GM12865 (cell line): Measurements from ENCODE around the gene DEPDC1B.
A peak's percentile ranks its signal among the peaks of the same experiment; 100 is the strongest.
"Not testable (repeated sequence)": the region's sequence is repeated elsewhere in the genome, so short reads cannot be mapped to it uniquely, and the experiment has no call there.

Experiments
- DNase-seq: peaks from one replicate; pipeline ENCODE4 v3.0.0; 2010; ENCODE audit warnings: low read depth
- H3K4me3 ChIP-seq: 2 replicates; pipeline ENCODE4 v1.5.1; 2011; ENCODE audit warnings: mild to moderate bottlenecking, low read depth, low read length, control low read depth
- TF ChIP-seq, protein P1 (sequence below): IDR thresholded peaks from 2 replicates; pipeline ENCODE4 v1.5.1; 2011; ENCODE audit warnings: low read length, control low read depth, low read depth, inconsistent platforms; ENCODE audit not compliant: insufficient read depth; ENCODE audit errors: missing control alignments

DEPDC1B gene

DNA sequence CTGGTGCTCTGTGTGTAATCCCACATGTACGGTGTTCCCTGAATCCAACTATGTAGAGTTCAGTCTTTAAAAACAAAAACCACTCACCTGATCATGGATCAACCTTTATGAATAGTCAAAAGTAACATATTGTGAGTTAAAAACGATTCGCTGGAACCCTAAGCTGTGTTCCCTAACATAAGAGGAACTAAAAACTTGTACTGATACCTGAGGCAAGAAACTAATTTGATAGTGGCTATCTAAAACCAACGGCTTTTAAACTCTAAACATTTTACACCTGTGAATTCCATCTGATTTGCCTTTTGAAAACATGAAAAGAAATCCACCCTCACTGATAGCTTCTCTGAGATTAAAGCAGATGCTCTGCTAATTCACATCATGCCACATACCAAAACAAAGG is 101.5 kb downstream of the DEPDC1B start:
- peak; percentile 35 for DNase-seq
- TF ChIP-seq, protein P1, sequence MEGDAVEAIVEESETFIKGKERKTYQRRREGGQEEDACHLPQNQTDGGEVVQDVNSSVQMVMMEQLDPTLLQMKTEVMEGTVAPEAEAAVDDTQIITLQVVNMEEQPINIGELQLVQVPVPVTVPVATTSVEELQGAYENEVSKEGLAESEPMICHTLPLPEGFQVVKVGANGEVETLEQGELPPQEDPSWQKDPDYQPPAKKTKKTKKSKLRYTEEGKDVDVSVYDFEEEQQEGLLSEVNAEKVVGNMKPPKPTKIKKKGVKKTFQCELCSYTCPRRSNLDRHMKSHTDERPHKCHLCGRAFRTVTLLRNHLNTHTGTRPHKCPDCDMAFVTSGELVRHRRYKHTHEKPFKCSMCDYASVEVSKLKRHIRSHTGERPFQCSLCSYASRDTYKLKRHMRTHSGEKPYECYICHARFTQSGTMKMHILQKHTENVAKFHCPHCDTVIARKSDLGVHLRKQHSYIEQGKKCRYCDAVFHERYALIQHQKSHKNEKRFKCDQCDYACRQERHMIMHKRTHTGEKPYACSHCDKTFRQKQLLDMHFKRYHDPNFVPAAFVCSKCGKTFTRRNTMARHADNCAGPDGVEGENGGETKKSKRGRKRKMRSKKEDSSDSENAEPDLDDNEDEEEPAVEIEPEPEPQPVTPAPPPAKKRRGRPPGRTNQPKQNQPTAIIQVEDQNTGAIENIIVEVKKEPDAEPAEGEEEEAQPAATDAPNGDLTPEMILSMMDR = no peak
- H3K4me3 ChIP-seq = no peak overlapping the region

DNA sequence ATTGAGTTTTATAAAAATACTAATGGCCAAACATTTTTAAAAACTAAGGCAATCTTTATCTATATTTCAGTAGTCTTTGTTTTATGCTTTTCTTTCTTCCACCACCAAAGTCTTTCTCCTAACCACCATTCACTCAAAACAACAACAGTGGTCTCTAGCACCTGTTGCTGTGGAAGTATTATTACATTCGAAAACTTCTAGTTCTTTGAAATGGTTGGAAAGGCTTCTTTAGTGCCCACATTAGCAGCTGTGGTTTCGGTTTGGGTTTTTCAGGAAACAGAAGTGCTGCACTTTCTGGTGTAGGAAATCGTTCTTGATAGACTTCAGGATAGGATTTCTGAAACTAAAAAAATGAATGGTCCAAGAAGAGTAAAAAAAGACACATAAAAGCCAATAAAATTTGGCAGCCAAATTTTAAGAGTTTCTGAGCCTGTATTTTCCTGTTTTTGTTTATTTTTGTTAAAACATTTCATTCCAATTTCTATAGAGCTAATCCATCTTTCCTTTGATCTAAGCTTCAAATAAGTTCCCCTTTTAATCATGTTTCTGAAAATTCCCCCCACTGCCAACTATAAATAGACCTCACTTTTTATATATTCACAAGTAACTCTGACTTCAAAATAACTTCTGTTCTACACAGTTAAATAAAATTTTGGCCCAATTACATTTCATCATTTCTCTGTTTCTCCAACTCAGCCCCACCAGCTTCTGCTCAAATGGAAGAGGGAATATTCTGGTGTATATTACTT is 102.2 kb downstream of the DEPDC1B start:
- DNase-seq = peak; percentile 76
- H3K4me3 ChIP-seq = no peak overlapping the region
- TF ChIP-seq, protein P1 = no peak

DNA sequence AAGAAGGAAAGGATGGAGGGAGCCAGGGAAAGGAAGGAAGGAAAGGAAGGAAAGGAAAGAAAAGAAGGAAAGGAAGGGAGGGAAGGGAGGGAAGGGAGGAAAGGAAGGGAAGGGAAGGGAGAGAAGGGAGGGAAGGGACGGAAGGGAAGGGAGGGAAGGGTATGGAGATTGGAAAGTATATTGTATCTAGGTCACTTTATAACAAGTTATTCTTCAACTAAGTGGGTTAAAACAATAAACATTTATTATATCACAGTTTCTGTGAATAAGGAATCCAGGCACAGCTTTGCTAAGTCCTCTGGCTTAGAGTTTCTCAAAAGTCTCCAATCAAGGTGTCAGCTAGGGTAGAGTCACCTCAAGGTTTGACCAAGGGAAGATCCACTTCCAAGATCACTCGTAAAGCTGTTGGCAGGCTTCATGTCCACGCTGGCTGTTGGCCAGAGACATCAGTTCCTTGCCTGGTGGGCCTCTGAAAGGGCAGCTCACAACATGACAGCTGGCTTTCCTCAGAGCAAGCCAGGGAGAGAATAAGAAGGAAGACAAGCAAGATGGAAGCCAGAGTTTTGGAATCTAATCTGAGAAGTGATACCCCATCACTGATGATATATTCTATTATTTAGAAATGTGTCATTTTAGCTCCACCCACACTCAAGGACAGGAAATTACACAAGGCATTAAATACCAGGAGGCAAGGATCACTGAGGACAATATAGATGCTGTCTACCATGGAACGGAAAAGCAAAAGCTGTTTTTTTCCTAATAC is 105.1 kb downstream of the DEPDC1B start:
- TF ChIP-seq, protein P1 = no peak
- H3K4me3 ChIP-seq = no peak overlapping the region
- no peak for DNase-seq

DNA sequence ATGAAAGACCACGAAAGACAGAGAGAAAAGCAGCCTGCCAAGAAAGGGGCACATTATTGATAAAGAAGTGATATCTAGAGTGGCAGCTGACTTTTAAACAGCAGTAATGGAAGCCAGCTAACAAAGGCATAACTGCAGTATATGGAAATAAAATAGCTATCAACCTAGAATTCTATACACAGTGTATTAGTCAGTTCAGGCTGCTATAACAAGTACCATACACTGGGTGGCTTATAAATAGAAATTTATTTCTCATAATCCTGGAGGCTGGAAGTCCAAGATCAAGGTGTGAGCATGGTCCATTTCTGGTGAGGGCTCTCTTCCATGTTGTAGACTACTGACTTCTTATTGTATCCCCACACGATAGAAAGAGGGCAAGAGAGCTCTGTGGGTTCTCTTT is 109.8 kb downstream of the DEPDC1B start:
- TF ChIP-seq, protein P1 = no peak

DNA sequence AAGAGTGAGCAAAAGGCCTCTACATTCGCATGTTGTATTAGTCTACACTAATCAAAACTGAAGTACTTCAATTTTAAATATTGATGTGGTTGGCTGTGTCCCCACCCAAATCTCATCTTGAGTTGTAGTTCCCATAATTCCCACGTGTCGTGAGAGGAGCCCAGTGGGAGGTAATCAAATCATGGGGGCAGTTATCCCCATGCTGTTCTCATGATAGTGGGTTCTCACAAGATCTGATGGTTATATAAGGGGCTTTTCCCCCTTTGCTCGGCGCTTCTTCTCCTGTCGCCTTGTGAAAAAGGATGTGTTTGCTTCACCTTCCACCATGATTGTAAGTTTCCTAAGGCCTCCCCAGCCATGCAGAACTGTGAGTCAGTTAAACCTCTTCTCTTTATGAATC is 112.7 kb downstream of the DEPDC1B start:
- not testable (repeated sequence) for DNase-seq, H3K4me3 ChIP-seq

More for the DNA sequence above, 109.8 kb downstream of the DEPDC1B start:
- no peak for DNase-seq
- H3K4me3 ChIP-seq = no peak overlapping the region

DNA sequence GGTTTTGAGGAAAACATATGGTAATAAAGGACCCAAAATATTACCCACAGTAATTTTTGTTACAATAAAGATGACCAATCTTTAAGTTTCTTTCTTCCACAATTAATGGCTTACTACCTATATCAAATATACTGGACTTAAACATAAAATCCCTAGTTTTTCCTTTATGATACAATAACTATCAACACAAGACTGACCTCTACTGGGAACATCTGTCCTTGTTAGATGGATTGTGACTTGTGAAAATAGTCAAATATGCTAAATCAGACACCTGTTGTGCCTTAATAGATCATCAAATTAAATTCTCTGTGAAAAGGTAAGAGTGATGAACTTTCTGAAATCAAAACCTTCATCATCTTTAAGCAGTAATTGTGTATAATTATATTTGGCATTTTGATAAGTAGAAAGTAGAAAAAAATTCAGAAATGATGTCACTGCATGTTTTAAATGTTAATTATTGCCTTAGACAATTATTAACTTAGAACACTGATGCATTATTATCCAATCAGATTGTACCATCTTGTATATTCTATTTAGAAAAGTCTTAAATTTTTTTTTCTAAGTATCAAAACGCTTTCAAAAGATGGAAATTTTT is 113.6 kb downstream of the DEPDC1B start:
- no peak overlapping the region for H3K4me3 ChIP-seq
- DNase-seq = peak; percentile 44
- TF ChIP-seq, protein P1 = peak; percentile 35

DNA sequence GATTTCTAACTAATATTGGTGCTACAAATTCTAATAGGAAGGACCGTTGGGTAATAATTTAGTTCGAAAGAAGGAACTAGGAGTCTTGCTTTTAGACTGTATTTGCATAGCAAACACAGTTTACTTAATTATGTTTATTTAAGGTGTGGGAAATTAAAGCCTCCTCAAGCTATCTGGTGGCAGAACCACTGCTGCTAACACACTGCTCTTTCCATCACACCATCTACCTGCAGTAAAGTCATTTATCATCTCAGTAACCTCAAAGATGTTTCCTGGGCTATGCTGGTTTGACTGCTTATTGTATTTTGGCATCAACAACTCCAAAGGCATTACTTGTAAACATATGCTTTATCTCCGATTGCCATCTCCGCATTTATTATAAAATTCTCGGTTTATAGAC is 114.3 kb downstream of the DEPDC1B start:
- no peak for DNase-seq
- H3K4me3 ChIP-seq = no peak overlapping the region
- TF ChIP-seq, protein P1 = no peak
